ENCODE data around the gene USP27X. TPM values are rescaled to one million over a fixed set of nuclear protein-coding genes. Genes with fewer than 3 reads are reported as not detected.

The USP27X gene
- total RNA-seq, 1 experiment from 2014 or later: 1.1 TPM

- peak; percentile 84 for DNase-seq (ENCODE audit: low spot score)
Observed at GRCh38 chrX:49884290-49884862, 5.1 kb downstream of the USP27X start.

- DNase-seq (ENCODE audit: low spot score): no peak
Observed at GRCh38 chrX:49892542-49892941, 13.3 kb downstream of the USP27X start.

- DNase-seq (ENCODE audit: low spot score): no peak
Observed at GRCh38 chrX:49896951-49897350, 17.7 kb downstream of the USP27X start.

- no peak for DNase-seq (ENCODE audit: low spot score)
Observed at GRCh38 chrX:49901048-49901447, 21.8 kb downstream of the USP27X start.

GRCh38 chrX:49910344-49910743 lies 31.1 kb downstream of the USP27X start:
- DNase-seq (ENCODE audit: low spot score): no peak

GRCh38 chrX:49912086-49912485 lies 32.8 kb downstream of the USP27X start:
- DNase-seq (ENCODE audit: low spot score): no peak

- DNase-seq (ENCODE audit: low spot score): no peak
Observed at GRCh38 chrX:49912861-49913260, 33.6 kb downstream of the USP27X start.

GRCh38 chrX:49915361-49916222 lies 36.3 kb downstream of the USP27X start:
- peak; percentile 70 for DNase-seq (ENCODE audit: low spot score)

- DNase-seq (ENCODE audit: low spot score): peak; percentile 42
Observed at GRCh38 chrX:49919617-49920016, 40.3 kb downstream of the USP27X start.

GRCh38 chrX:49921109-49921508 lies 41.8 kb downstream of the USP27X start:
- no peak for DNase-seq (ENCODE audit: low spot score)

GRCh38 chrX:49922291-49923241 lies 43.3 kb downstream of the USP27X start, which contains the start of gene CLCN5:
TSS of gene CLCN5 (plus strand) at chrX:49922596. CDS start at chrX:49925299, 2,703 bp downstream.
- DNase-seq (ENCODE audit: low spot score): peak; percentile 92

- peak; percentile 6 for DNase-seq (ENCODE audit: low spot score)
Observed at GRCh38 chrX:49925176-49925575, 45.9 kb downstream of the USP27X start.

- no peak for DNase-seq (ENCODE audit: low spot score)
Observed at GRCh38 chrX:49930039-49930438, 50.8 kb downstream of the USP27X start.

Other genes with a start within 250 kb of the USP27X start
- gene PAGE1, start 183.5 kb upstream of the USP27X start, total RNA-seq (2014; rRNA removed; shearing (Covaris generic)): not detected in 2 replicates
- gene PAGE4, start 50.2 kb upstream of the USP27X start, total RNA-seq (2014; rRNA removed; shearing (Covaris generic)): not detected in 2 replicates
- 3.9 and 5.2 TPM in 2 replicates for gene CLCN5, start 43.1 kb downstream of the USP27X start, total RNA-seq (2014; rRNA removed; shearing (Covaris generic))